SK-N-SH (cell line): ENCODE data around the gene AGBL3. TPM values are rescaled to one million over a fixed set of nuclear protein-coding genes. Genes with fewer than 3 reads are reported as not detected.
A peak's percentile ranks its signal among the peaks of the same experiment; 100 is the strongest.

Experiments used
- CTCF ChIA-PET: fragments of 300-600, 350-600 bp; formaldehyde crosslinking; extraction: SDS; loops from one replicate; lab custom pipeline; 2021; lab: Yijun Ruan, JAX
- POLR2A ChIA-PET: fragments of 350-600 bp; sonication (Branson Sonifier 250); formaldehyde crosslinking; extraction: SDS; loops from one replicate; lab custom pipeline; 2020; ENCODE audit warnings: antibody characterized with exemption, inconsistent platforms; lab: Yijun Ruan, JAX
- DNase-seq: peaks from one replicate; pipeline ENCODE4 v3.0.0; 2012
- H2AFZ ChIP-seq: fragments of 200-600 bp; sonication (generic); 2 replicates; pipeline ENCODE4 v1.8.1; 2016; ENCODE audit warnings: antibody characterized with exemption, mild to moderate bottlenecking, low read depth
- H3F3A ChIP-seq: fragments of 200-600 bp; sonication (generic); replicated peaks from 2 replicates; pipeline ENCODE3; 2016; ENCODE audit warnings: antibody characterized with exemption, mild to moderate bottlenecking; ENCODE audit not compliant: insufficient read depth
- H3K27ac ChIP-seq, 2 experiments: fragments of 200-500 bp in 1 of 2; fragments of 200-600 bp in 1 of 2; sonication (Bioruptor generic) in 1 of 2; sonication (generic), shearing (Covaris generic) in 1 of 2; 2 replicates each; pipeline versions ENCODE4 v1.5.1 to v1.6.1; 2014 to 2016; ENCODE audit warnings: low read depth in 2 of 2, inconsistent platforms in 1 of 2, low read length in 1 of 2, mild to moderate bottlenecking in 1 of 2, mixed read lengths in 1 of 2
- H3K27me3 ChIP-seq: fragments of 200-600 bp; sonication (generic), shearing (Covaris generic); 2 replicates; pipeline ENCODE4 v1.6.1; 2016; ENCODE audit warnings: mixed run types; ENCODE audit not compliant: insufficient read depth
- H3K36me3 ChIP-seq, 2 experiments: fragments of 200-500 bp in 1 of 2; fragments of 200-600 bp in 1 of 2; sonication (Bioruptor generic) in 1 of 2; sonication (generic) in 1 of 2; replicated peaks in 1 of 2; 2 replicates each; pipeline versions ENCODE3 to v1.5.1; 2014 to 2016; ENCODE audit warnings: low read length in 1 of 2, mild to moderate bottlenecking in 1 of 2; ENCODE audit not compliant: insufficient read depth in 2 of 2, control insufficient read depth in 1 of 2
- H3K4me1 ChIP-seq, 2 experiments: fragments of 200-500 bp in 1 of 2; fragments of 200-600 bp in 1 of 2; sonication (Bioruptor generic) in 1 of 2; sonication (generic), shearing (Covaris generic) in 1 of 2; 2 replicates each; pipeline versions ENCODE4 v1.5.1 to v1.6.1; 2014 to 2016; ENCODE audit warnings: low read depth in 1 of 2, low read length in 1 of 2, mixed run types in 1 of 2; ENCODE audit not compliant: insufficient read depth in 2 of 2, control insufficient read depth in 1 of 2
- H3K4me2 ChIP-seq: fragments of 200-600 bp; sonication (generic), shearing (Covaris generic); 2 replicates; pipeline ENCODE4 v1.6.1; 2017; ENCODE audit warnings: mixed run types
- H3K4me3 ChIP-seq, 2 experiments: fragments of 200-500 bp in 1 of 2; fragments of 200-600 bp in 1 of 2; sonication (Bioruptor generic) in 1 of 2; sonication (generic), shearing (Covaris generic) in 1 of 2; 2 replicates each; pipeline versions ENCODE4 v1.5.1 to v1.8.1; 2014 to 2016; ENCODE audit warnings: low read depth in 2 of 2, inconsistent platforms in 1 of 2, low read length in 1 of 2, mild to moderate bottlenecking in 1 of 2, mixed read lengths in 1 of 2, moderate library complexity in 1 of 2
- H3K79me2 ChIP-seq: fragments of 200-600 bp; sonication (generic); 2 replicates; pipeline ENCODE4 v1.8.1; 2017; ENCODE audit warnings: mild to moderate bottlenecking; ENCODE audit not compliant: insufficient read depth
- H3K9ac ChIP-seq: fragments of 200-600 bp; sonication (generic); 2 replicates; pipeline ENCODE4 v1.6.1; 2017; ENCODE audit warnings: mixed run types
- H3K9me2 ChIP-seq: fragments of 200-600 bp; sonication (generic); 2 replicates; pipeline ENCODE4 v1.6.1; 2017; ENCODE audit warnings: mixed run types
- H3K9me3 ChIP-seq: fragments of 200-600 bp; sonication (generic); 2 replicates; pipeline ENCODE4 v1.6.1; 2017; ENCODE audit warnings: mixed run types, mild to moderate bottlenecking, moderate library complexity
- H4K20me1 ChIP-seq: fragments of 200-600 bp; sonication (generic); 2 replicates; pipeline ENCODE4 v1.6.1; 2017; ENCODE audit warnings: mild to moderate bottlenecking, mixed run types; ENCODE audit not compliant: insufficient read depth
- EP300 ChIP-seq, 2 experiments: IDR thresholded peaks; 2 replicates each; pipeline versions ENCODE4 v1.4.0 to v1.6.1; 2012; ENCODE audit warnings: borderline replicate concordance in 1 of 2, low read depth in 1 of 2, low read length in 1 of 2
- IRF3 ChIP-seq: fragments of 150-350 bp; IDR thresholded peaks from 2 replicates; pipeline ENCODE4 v1.6.1; 2016; ENCODE audit warnings: mild to moderate bottlenecking, low read depth, low read length
- MEF2A ChIP-seq: IDR thresholded peaks from 2 replicates; pipeline ENCODE4 v1.4.0; 2012; ENCODE audit warnings: low read depth, borderline replicate concordance
- RAD21 ChIP-seq: IDR thresholded peaks from 2 replicates; pipeline ENCODE4 v1.6.1; 2012; ENCODE audit warnings: mild to moderate bottlenecking, low read length
- REST ChIP-seq: IDR thresholded peaks from 2 replicates; pipeline ENCODE4 v1.6.1; 2012; ENCODE audit warnings: mild to moderate bottlenecking, low read depth, low read length, moderate library complexity
- SMC3 ChIP-seq: IDR thresholded peaks from 2 replicates; pipeline ENCODE4 v1.6.1; 2012; ENCODE audit warnings: low read depth, low read length, improper control_type of control experiment
- TAF1 ChIP-seq: IDR thresholded peaks from 2 replicates; pipeline ENCODE4 v1.6.1; 2012; ENCODE audit warnings: low read depth, mild to moderate bottlenecking, low read length, moderate library complexity, borderline replicate concordance
- TCF12 ChIP-seq: IDR thresholded peaks from 2 replicates; pipeline ENCODE4 v1.4.0; 2012
- YY1 ChIP-seq: IDR thresholded peaks from 2 replicates; pipeline ENCODE4 v1.4.0; 2012; ENCODE audit warnings: low read depth, mild to moderate bottlenecking
- WGBS: methylation state at CpG from one replicate; pipeline ENCODE4 v1.1.6; 2017; ENCODE audit warnings: low lambda C conversion rate; 5-methylcytosine and 5-hydroxymethylcytosine counted together
- polyA plus RNA-seq, 3 experiments: library from polyadenylated mRNA; depleted of rRNA; stranded (reverse); fragments of >200 nt; gene quantifications; 2 replicates each; pipeline ENCODE4 v1.2.3, GENCODE V29; 2012
- TF ChIP-seq, protein P1 (sequence below): IDR thresholded peaks from 2 replicates; pipeline ENCODE4 v1.4.0; 2012; ENCODE audit warnings: low read depth, borderline replicate concordance
- TF ChIP-seq, protein P2 (sequence below): IDR thresholded peaks from 2 replicates; pipeline ENCODE4 v1.4.0; 2012; ENCODE audit warnings: low read depth, borderline replicate concordance

AGBL3 gene
- polyA plus RNA-seq, 1 of the 3 experiments (the other 2 are of a cell fraction): 0.35 TPM

GRCh38 chr7:135160858-135161653 is 174.7 kb downstream of the AGBL3 start:
- H3K4me1 ChIP-seq: peaks cover 4 to 11% of the 10 kb centered on the region in 2 experiments; a peak in 3 of 4 replicates
- no peak overlapping the region for H2AFZ ChIP-seq
- H3F3A ChIP-seq: peaks cover 6% of the 10 kb centered on the region
- POLR2A ChIA-PET: interaction anchor here (0.9 kb wide), 1 partner anchor 174 kb away, joined by 3 read pairs; the partner anchor contains the start of gene AGBL3
- H4K20me1 ChIP-seq: no peaks in the 10 kb centered on the region
- peaks cover 21% of the 10 kb centered on the region in 2 experiments for H3K36me3 ChIP-seq
- peak overlapping the region in 1 of 2 experiments; percentile 44; a peak in 1 of 4 replicates for H3K27ac ChIP-seq
- H3K27me3 ChIP-seq: no peaks in the 10 kb centered on the region
- WGBS: 81% methylated on average over 9 of the region's 9 CpGs
- H3K4me2 ChIP-seq: no peak overlapping the region
- H3K9me2 ChIP-seq: no peaks in the 10 kb centered on the region
- H3K9me3 ChIP-seq: no peaks in the 10 kb centered on the region; the same call in 1 of the 2 replicates
- H3K79me2 ChIP-seq: no peaks in the 10 kb centered on the region
- TF ChIP-seq IRF3 (no peak), MEF2A (no peak), REST (0 out of 2 replicates have a peak, but pooled peaks have one; percentile 55), TCF12 (no peak)
- TF ChIP-seq, protein P1, sequence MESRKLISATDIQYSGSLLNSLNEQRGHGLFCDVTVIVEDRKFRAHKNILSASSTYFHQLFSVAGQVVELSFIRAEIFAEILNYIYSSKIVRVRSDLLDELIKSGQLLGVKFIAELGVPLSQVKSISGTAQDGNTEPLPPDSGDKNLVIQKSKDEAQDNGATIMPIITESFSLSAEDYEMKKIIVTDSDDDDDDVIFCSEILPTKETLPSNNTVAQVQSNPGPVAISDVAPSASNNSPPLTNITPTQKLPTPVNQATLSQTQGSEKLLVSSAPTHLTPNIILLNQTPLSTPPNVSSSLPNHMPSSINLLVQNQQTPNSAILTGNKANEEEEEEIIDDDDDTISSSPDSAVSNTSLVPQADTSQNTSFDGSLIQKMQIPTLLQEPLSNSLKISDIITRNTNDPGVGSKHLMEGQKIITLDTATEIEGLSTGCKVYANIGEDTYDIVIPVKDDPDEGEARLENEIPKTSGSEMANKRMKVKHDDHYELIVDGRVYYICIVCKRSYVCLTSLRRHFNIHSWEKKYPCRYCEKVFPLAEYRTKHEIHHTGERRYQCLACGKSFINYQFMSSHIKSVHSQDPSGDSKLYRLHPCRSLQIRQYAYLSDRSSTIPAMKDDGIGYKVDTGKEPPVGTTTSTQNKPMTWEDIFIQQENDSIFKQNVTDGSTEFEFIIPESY: no peak
- H3K4me3 ChIP-seq: no peak overlapping the region
- DNase-seq: peak; percentile 13
- CTCF ChIA-PET: interaction anchor here (0.6 to 1.5 kb wide), 3 partner anchors 10 to 14 kb away, joined by 3 to 5 read pairs (median 5); partner anchors contain the start of genes CYREN and TMEM140
- H3K9ac ChIP-seq: no peak overlapping the region

GRCh38 chr7:135161669-135162068 is 175.4 kb downstream of the AGBL3 start:
- H3K79me2 ChIP-seq: no peaks in the 10 kb centered on the region
- no peaks in the 10 kb centered on the region for H3K27me3 ChIP-seq
- H3K4me3 ChIP-seq: no peak overlapping the region
- WGBS: 81% methylated on average over 6 of the region's 6 CpGs
- POLR2A ChIA-PET: no interaction called here
- H2AFZ ChIP-seq: no peak overlapping the region
- 0 out of 4 replicates have a peak overlapping the region, but pooled peaks of 1 of the 2 experiments have one; percentile 25 for H3K27ac ChIP-seq
- peaks cover 6% of the 10 kb centered on the region for H3F3A ChIP-seq
- CTCF ChIA-PET: interaction anchor here (0.6 to 1.1 kb wide), 3 partner anchors 9 to 11 kb away, joined by 3 to 5 read pairs (median 3); partner anchors contain the start of gene CYREN
- DNase-seq: peak; percentile 12
- no peaks in the 10 kb centered on the region for H3K9me3 ChIP-seq
- H3K9me2 ChIP-seq: no peaks in the 10 kb centered on the region
- TF ChIP-seq RAD21 (no peak), TAF1 (no peak), EP300 (IDR thresholded peaks at IDR 0.05; ENCODE audit: borderline replicate concordance in 1 of 2, low read depth in 1 of 2, low read length in 1 of 2) (no peak), SMC3 (no peak), YY1 (no peak)
- TF ChIP-seq, protein P2, sequence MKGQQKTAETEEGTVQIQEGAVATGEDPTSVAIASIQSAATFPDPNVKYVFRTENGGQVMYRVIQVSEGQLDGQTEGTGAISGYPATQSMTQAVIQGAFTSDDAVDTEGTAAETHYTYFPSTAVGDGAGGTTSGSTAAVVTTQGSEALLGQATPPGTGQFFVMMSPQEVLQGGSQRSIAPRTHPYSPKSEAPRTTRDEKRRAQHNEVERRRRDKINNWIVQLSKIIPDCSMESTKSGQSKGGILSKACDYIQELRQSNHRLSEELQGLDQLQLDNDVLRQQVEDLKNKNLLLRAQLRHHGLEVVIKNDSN: no peak
- H3K9ac ChIP-seq: no peak overlapping the region
- H3K4me1 ChIP-seq: peaks cover 4 to 11% of the 10 kb centered on the region in 2 experiments; a peak in 3 of 4 replicates
- H3K4me2 ChIP-seq: no peak overlapping the region
- peaks cover 24 to 27% of the 10 kb centered on the region in 2 experiments for H3K36me3 ChIP-seq
- no peaks in the 10 kb centered on the region for H4K20me1 ChIP-seq
